ENCODE measurements around the gene ASTN2.
A peak's percentile ranks its signal among the peaks of the same experiment; 100 is the strongest.

ASTN2 gene

DNA sequence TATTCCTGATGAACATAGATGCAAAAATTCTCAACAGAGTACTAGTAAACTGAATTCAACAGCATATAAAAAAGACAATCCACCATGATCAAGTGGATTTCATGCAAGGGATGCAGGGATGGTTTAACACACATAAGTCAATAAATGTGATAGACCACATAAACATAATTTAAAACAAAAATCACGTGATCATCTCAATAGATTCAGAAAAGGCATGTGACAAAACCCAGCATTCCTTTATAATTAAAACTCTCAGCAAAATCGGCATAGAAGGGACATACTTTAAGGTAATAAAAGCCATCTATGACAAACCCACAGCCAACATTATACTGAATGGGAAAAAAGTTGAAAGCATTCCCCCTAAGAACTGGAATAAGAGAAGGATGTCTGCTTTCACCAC is 894.6 kb downstream of the ASTN2 start:
- DNase-seq (ENCODE audit: low spot score) = no peak

DNA sequence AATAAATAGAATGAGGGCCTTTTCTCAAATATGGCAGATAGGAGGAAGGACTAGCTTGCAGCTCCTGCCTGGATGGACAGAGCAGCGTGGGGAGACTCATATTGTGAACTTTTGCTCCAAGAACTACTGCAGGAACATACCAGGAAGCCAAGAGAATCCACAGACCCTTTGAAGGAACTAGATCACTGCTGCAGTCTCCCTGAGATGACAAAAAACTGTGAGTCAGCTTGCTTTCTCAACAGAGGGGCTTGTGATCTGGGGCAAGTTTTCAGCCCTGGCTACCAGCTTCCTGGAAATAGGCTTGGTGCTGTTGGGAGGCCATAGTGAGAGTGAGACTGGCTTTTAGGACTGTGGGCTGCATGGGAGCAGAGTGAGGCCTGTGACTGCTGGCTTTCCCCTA is 898.4 kb downstream of the ASTN2 start:
- DNase-seq (ENCODE audit: low spot score) = peak; percentile 73

GRCh38 chr9:116515541-116515940 is 899.3 kb downstream of the ASTN2 start:
- peak; percentile 65 for DNase-seq (ENCODE audit: low spot score)

DNA sequence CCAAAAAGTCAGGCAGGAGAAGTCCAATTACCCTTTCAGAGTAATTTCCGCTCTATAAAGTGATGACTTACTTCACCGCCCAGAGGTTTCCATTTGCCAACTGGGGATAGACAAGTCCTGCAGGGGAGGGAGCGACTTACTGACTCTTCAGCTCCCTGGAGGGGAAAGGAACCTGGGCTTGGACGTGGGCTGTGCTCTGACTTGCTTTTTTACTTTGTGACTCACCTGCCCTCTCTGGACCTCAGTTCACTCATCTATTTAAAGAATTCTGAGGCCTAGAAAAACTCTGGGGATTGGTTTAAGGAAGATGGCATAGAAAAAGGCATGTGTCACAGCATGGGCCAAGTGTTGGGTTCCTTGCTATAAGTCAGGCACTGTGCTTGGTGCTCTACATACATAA is 908.2 kb downstream of the ASTN2 start:
- DNase-seq (ENCODE audit: low spot score) = peak; percentile 83

DNA sequence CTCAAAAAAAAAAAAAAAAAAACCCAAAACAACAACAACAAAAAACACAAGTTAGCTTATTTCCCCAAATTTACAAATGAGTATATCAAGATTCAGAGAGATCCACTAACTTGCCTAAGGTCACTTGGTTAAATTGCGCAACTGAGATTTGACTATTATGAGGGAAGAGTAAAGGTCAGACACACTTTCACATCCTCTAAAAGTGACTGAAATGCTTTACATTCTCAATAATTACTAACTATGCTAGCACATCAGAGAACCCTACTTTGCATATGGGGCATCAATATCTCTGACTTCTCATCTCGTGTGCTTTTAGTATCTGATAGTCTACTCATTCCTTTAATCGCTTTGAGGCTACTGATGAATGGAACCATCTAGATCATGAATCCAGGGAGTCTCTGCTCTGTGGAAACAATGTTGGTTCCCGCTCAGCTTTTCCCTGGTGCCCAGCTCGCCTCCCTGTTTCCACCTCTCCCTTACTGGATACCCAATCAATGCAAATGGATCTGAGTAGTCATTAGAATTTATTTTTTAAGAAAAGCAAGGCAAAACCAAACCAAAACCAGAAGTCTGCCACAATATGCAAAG is 909.9 kb downstream of the ASTN2 start:
- DNase-seq (ENCODE audit: low spot score) = no peak

- DNase-seq (ENCODE audit: low spot score) = peak; percentile 61
Observed at GRCh38 chr9:116504081-116504480, 910.8 kb downstream of the ASTN2 start.

- DNase-seq (ENCODE audit: low spot score) = no peak
Observed at GRCh38 chr9:116502746-116503145, 912.1 kb downstream of the ASTN2 start.

DNA sequence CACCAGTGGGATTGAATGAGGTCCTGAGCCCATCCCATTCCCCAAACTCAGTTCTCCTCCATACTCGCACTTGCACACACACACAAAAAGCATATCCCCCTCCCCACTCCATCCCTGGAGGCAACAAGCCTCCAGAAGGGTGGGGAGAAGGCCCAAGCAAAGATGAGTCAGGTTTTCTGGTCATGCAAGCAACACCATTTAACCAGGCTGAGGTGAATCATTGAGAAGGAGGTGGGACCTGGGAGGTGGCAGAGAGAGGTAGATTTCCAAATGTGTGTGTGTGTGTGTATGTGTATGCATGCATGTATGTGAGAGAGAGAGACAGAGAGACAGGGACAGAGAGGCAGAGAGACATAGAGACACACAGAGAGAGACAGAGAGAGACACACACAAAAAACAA is 913.0 kb downstream of the ASTN2 start:
- DNase-seq (ENCODE audit: low spot score) = peak; percentile 93

DNA sequence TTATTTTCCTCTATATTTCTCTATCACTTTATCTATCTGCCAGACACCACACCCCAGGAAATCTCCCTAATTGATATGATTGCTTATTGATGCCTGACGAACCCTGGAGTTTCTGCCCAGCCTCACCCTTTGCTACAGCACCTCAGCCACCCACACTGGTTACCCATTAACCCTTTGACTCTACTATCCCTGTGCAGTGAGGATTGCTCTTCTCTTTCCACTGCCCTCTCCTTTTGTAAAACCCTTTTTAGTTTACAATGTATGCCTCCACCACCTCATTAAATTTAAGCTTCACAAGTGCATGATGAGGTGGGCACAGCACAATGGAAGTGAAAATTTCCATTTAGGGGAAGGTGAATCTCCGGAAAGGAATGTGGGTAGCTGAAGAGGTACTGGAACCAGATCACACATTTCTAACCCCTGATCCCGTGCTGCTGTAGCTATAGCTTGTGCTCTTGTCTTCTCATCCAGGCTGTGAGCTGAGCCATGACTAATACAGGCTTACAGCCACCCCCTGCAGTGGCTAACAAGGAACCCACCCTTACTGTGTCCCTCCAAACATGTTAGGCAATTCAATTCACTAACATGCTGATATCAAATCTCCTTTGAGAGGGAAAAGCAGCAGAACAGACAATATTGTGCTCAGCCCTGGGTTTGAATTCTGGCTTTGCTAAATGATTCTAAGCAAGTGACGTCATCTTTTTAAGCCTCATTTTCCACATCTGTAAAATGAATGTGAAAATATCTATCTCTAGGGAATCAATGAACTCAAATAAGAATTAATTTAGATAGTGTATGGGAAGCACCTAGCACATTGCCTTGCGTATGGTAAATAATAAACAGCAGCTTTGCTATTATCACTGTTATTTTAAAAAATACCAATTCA is 914.6 kb downstream of the ASTN2 start:
- peak; percentile 95 for DNase-seq (ENCODE audit: low spot score)

DNA sequence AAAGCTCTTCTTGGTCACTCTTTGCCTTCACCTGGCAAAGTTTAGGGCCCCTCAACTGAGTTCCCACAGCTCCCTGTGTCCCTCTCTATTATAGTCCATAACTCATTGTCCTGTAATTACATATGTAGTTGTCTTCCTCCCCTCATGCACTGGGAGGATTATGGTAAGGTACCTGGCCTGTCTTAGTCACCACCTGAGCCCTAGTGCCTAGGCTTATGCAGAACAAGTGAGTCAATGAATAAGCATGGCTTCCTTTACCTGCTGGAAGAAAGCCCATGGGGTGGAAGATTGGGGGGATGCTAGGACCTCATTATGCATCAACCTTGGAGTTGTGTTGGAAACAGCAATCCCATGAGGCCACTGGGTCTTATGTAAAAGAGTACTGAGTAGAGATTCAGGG is 915.4 kb downstream of the ASTN2 start:
- peak; percentile 77 for DNase-seq (ENCODE audit: low spot score)

DNA sequence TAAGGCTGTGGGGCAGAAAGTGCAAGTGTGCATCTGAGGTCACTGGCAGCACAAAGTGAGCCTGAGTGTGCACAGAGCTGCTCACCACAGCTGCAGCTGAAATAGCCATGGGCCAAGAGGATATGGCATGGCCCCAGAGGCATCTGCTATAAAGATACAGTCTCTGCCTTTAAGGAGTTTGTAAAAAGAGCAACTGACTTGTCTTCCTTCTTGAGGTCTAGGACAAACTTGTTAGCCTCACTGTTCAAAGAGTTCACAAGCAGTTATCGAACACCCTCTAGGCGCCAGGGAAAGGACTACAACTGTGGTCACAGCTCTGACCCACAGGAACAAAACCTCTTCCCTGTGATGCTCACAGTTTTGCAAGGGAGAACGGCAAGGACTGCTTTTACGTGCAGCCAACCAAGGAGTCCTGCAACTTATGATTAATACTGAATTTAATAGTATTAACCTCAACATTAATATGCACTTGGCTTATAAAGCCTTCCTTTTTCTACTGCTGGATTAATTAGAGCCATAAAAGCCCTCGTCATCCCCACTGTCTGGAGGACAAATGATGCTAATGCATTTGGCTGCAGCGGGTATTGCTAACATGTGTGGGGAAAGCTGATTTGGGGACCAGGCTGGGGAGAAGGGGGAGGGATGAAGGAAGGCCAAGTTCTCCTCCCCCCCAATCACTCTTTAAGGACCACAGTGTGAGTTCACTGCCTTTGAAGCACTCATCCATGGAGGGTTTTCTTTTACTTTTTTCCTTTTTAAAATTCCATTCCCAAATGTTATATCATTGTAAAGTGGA is 917.6 kb downstream of the ASTN2 start:
- no peak for DNase-seq (ENCODE audit: low spot score)

DNA sequence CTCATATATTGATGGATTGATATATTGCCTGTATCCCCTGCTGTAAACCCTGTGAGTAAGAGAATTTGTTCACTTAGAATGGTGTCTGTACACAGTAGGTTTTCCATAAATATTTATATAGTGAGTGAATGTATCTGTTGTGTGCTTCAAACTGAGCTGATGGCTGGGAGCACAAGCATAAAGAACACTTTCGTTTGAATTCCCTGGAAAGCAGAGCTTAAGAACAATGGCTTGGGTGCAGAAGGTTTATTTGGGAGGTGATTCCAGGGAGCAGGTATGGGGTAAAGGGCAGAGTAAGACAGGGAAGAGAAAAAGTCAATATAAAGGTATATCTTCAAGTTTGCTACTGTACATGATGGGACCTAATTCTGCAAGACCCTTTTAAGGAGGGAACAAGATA is 918.7 kb downstream of the ASTN2 start:
- no peak for DNase-seq (ENCODE audit: low spot score)

DNA sequence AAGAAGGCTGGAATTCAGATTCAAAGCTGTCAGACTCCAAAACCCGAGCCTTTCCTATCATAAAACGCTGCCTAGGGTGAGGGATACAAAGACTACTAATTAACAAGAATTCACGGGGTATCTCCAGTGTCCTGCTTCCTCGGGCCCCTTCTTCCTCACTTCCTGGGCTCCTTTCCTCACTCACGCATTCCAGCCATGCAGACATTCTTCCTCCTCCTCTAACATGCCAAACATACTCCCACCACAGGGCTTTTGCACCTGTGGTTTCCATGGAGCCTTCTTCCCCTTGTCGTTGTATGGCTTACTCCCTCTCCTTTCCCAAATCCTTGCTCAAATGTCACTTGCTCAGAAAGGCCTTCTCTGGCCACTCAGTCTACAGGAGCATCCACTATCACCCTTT is 919.1 kb downstream of the ASTN2 start:
- DNase-seq (ENCODE audit: low spot score) = no peak

- no peak for DNase-seq (ENCODE audit: low spot score)
Observed at GRCh38 chr9:116494815-116495634, 919.8 kb downstream of the ASTN2 start.

- DNase-seq (ENCODE audit: low spot score) = no peak
Observed at GRCh38 chr9:116493183-116493860, 921.5 kb downstream of the ASTN2 start.

DNA sequence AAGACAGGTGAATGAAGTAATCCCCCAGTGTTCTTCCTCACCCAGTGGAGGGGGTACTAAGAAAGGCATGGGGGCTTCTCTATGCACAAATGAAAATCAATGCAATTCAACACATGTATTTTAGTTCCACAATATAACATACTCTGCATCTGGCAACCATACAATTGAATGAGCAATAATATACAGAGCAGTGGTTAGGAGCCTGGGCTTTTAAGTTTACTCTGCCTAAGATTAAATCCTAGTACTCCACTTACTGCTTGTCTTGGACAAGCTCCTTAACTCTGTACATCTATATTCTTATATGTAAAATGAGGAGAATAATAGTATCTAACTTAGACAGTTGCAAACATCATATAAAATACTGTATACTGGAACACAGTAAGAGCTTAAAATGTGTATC is 923.2 kb downstream of the ASTN2 start:
- DNase-seq (ENCODE audit: low spot score) = no peak

DNA sequence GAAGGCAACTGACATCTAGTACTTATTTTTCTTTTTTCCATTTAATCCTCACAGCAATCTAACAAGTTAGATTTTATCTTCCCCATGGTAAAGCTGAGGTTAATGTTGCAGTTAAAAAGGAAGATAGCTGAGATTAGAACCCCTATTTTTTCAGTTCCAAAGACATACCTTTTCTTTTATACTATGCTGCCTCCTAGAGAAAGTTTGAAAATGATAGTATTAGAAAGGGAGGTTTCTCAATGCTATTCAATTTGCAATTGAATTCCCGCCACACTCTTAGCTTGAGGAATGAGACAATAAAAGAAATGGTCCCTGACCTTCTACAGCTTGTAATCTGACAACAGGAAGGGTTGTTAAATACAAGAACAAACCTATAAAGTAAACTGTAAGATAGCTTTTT is 923.6 kb downstream of the ASTN2 start:
- no peak for DNase-seq (ENCODE audit: low spot score)

GRCh38 chr9:116490321-116490720 is 924.5 kb downstream of the ASTN2 start:
- DNase-seq (ENCODE audit: low spot score) = peak; percentile 63

DNA sequence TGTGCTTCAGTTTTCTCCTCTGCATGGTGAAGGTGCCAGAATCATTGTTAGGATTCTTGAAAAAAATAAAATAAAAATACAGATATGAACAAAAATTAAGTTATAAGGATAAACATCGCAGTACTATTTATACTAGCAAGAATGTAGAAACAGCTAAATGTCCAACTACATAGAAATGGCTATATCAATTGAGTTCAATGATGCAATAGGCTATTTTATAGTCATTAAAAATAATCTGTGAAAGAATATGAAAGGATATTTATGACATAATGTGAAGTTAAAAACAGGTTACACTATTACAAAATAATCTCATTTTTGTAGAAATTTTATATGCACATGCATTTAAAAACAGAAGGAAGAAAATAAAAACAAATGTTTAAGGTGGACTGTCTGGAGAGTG is 926.5 kb downstream of the ASTN2 start:
- no peak for DNase-seq (ENCODE audit: low spot score)

- DNase-seq (ENCODE audit: low spot score) = no peak
Observed at GRCh38 chr9:116484492-116485061, 930.3 kb downstream of the ASTN2 start.

Data from kidney tubule cell (primary cell).